HEK293 (cell line): ENCODE measurements around the gene DCUN1D2.

ENCODE experiments used
- BCL11A ChIP-seq: fragments of 450-650 bp; formaldehyde crosslinking; IDR thresholded peaks from 2 replicates; pipeline ENCODE4 v1.5.1; 2016; ENCODE audit warnings: low read depth, missing biosample characterization, missing genetic modification characterization
- GLIS1 ChIP-seq: fragments of 450-650 bp; formaldehyde crosslinking; IDR thresholded peaks from 2 replicates; pipeline ENCODE4 v1.5.1; 2016; ENCODE audit warnings: missing biosample characterization, missing genetic modification characterization
- GLIS2 ChIP-seq: fragments of 450-650 bp; formaldehyde crosslinking; IDR thresholded peaks from 2 replicates; pipeline ENCODE4 v1.5.1; 2016; ENCODE audit warnings: missing biosample characterization, missing genetic modification characterization
- KLF9 ChIP-seq: fragments of 450-650 bp; formaldehyde crosslinking; IDR thresholded peaks from 2 replicates; pipeline ENCODE4 v1.5.1; 2016; ENCODE audit warnings: missing biosample characterization, missing genetic modification characterization, low read depth
- OSR2 ChIP-seq: fragments of 450-650 bp; formaldehyde crosslinking; IDR thresholded peaks from 2 replicates; pipeline ENCODE4 v1.5.1; 2016; ENCODE audit warnings: missing biosample characterization, missing genetic modification characterization
- TSHZ1 ChIP-seq: fragments of 450-650 bp; formaldehyde crosslinking; IDR thresholded peaks from 2 replicates; pipeline ENCODE4 v1.5.1; 2016; ENCODE audit warnings: missing biosample characterization, missing genetic modification characterization, borderline replicate concordance
- ZBTB8A ChIP-seq: fragments of 450-650 bp; formaldehyde crosslinking; IDR thresholded peaks from 2 replicates; pipeline ENCODE4 v1.5.1; 2016; ENCODE audit warnings: missing biosample characterization, missing genetic modification characterization
- ZFP69B ChIP-seq: fragments of 450-650 bp; formaldehyde crosslinking; IDR thresholded peaks from 2 replicates; pipeline ENCODE4 v1.5.1; 2016; ENCODE audit warnings: missing biosample characterization, missing genetic modification characterization
- ZNF10 ChIP-seq: fragments of 450-650 bp; formaldehyde crosslinking; IDR thresholded peaks from 2 replicates; pipeline ENCODE4 v1.5.1; 2017; ENCODE audit warnings: missing biosample characterization, missing genetic modification characterization
- ZNF18 ChIP-seq: fragments of 450-650 bp; formaldehyde crosslinking; IDR thresholded peaks from 2 replicates; pipeline ENCODE4 v1.5.1; 2016; ENCODE audit warnings: missing biosample characterization, missing genetic modification characterization
- ZNF274 ChIP-seq, 2 experiments: fragments of 200-500 bp in 1 of 2; fragments of 450-650 bp in 1 of 2; sonication (Bioruptor generic) in 1 of 2; formaldehyde crosslinking in 1 of 2; IDR thresholded peaks; 2 replicates each; pipeline versions ENCODE4 v1.5.1 to v1.6.1; 2014 to 2016; ENCODE audit warnings: borderline replicate concordance in 1 of 2, inconsistent platforms in 1 of 2, low read length in 1 of 2, missing biosample characterization in 1 of 2, missing genetic modification characterization in 1 of 2
- ZNF302 ChIP-seq: fragments of 450-650 bp; formaldehyde crosslinking; IDR thresholded peaks from 2 replicates; pipeline ENCODE4 v1.5.1; 2016; ENCODE audit warnings: missing biosample characterization, missing genetic modification characterization, low read depth
- ZNF341 ChIP-seq: fragments of 450-650 bp; formaldehyde crosslinking; IDR thresholded peaks from 2 replicates; pipeline ENCODE4; 2016; ENCODE audit warnings: low read depth, missing biosample characterization, missing genetic modification characterization
- ZNF561 ChIP-seq: fragments of 450-650 bp; IDR thresholded peaks from 2 replicates; pipeline ENCODE4 v1.5.1; 2018; ENCODE audit warnings: missing biosample characterization, missing genetic modification characterization, borderline replicate concordance
- ZNF600 ChIP-seq: fragments of 450-650 bp; formaldehyde crosslinking; IDR thresholded peaks from 2 replicates; pipeline ENCODE4 v1.5.1; 2016; ENCODE audit warnings: missing biosample characterization, missing genetic modification characterization
- ZNF623 ChIP-seq: fragments of 450-650 bp; formaldehyde crosslinking; IDR thresholded peaks from 2 replicates; pipeline ENCODE4 v1.5.1; 2016; ENCODE audit warnings: missing biosample characterization, missing genetic modification characterization
- ZNF677 ChIP-seq: fragments of 450-650 bp; IDR thresholded peaks from 2 replicates; pipeline ENCODE4 v1.5.0; 2018; ENCODE audit warnings: missing biosample characterization, mild to moderate bottlenecking, missing genetic modification characterization, moderate library complexity
- ZNF785 ChIP-seq: fragments of 450-650 bp; formaldehyde crosslinking; IDR thresholded peaks from 2 replicates; pipeline ENCODE4 v1.5.1; 2016; ENCODE audit warnings: missing biosample characterization, missing genetic modification characterization
- ZSCAN30 ChIP-seq: fragments of 450-650 bp; IDR thresholded peaks from 2 replicates; pipeline ENCODE4 v1.5.1; 2018; ENCODE audit warnings: missing biosample characterization, mild to moderate bottlenecking, missing genetic modification characterization, moderate library complexity
- TF ChIP-seq, protein P1 (sequence below): fragments of 450-650 bp; formaldehyde crosslinking; IDR thresholded peaks from 2 replicates; pipeline ENCODE4 v1.5.1; 2016; ENCODE audit warnings: missing biosample characterization, missing genetic modification characterization
- TF ChIP-seq, protein P2 (sequence below): fragments of 450-650 bp; formaldehyde crosslinking; IDR thresholded peaks from 2 replicates; pipeline ENCODE4 v1.5.1; 2016; ENCODE audit warnings: missing biosample characterization, missing genetic modification characterization
- TF ChIP-seq, protein P3 (sequence below): fragments of 450-650 bp; formaldehyde crosslinking; IDR thresholded peaks from 2 replicates; pipeline ENCODE4 v1.5.1; 2016; ENCODE audit warnings: missing biosample characterization, missing genetic modification characterization
- TF ChIP-seq, protein P4 (sequence below): fragments of 450-650 bp; IDR thresholded peaks from 2 replicates; pipeline ENCODE4 v1.5.1; 2018; ENCODE audit warnings: missing biosample characterization, missing genetic modification characterization

Gene DCUN1D2

DNA sequence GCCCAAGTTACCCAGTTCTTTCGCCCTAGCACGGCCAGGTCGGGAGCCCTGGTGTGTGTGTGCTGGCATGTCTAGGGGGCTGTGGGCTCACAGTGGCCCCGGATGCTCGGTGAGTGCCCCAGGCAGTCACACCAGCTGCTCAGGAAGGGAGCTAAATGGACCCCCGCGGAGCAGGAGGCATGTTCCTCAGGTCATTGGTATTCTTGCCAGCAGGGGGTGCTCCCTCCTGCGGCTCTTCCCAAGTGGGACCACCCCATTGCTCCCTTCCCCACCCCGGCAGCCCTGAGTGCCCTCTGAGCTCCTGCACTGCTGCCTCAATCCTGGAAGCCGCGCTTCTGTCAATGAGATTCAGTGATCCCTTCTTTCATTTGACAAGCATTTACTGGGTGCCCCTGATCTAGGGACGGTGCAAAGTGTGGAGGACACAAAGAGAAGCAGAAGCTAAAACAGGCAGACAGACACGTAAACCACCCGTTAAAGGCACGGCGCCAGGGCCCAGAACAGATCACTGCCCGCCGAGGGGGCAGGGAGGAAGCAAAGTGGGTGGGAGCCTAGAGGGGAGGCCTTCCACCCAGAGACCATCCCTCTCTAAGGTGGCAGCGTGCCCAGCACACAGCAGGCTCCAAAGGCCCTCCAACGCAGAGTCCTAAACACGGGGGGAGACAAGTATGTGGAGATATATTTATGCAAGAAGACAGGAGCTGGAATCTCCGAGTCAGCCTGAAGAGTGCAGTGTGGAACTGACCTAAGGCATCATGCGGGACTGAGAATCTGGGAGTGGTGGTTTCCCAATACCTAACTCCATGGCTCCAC, 32.1 kb downstream of the DCUN1D2 start (continued):
- TF ChIP-seq, protein P1, sequence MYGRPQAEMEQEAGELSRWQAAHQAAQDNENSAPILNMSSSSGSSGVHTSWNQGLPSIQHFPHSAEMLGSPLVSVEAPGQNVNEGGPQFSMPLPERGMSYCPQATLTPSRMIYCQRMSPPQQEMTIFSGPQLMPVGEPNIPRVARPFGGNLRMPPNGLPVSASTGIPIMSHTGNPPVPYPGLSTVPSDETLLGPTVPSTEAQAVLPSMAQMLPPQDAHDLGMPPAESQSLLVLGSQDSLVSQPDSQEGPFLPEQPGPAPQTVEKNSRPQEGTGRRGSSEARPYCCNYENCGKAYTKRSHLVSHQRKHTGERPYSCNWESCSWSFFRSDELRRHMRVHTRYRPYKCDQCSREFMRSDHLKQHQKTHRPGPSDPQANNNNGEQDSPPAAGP (tag by site-specific recombination), result 0 out of 2 replicates have a peak, but pooled peaks have one; percentile 22
- TF ChIP-seq ZBTB8A (peak; percentile 51; the same call in 1 of the 2 replicates), ZNF341 (peak; percentile 87), TSHZ1 (tag by site-specific recombination) (no peak), OSR2 (tag by site-specific recombination) (peak; percentile 54), ZNF18 (tag by site-specific recombination) (0 out of 2 replicates have a peak, but pooled peaks have one; percentile 16), ZFP69B (0 out of 2 replicates have a peak, but pooled peaks have one; percentile 19), KLF9 (no peak), ZNF10 (tag by site-specific recombination) (no peak), BCL11A (tag by site-specific recombination) (no peak), ZSCAN30 (no peak), ZNF785 (tag by site-specific recombination) (no peak), ZNF274 (IDR thresholded peaks at IDR 0.05; ENCODE audit: low read length) (no peak), ZNF274 (tag by site-specific recombination; IDR thresholded peaks at IDR 0.05; ENCODE audit: borderline replicate concordance) (no peak), GLIS1 (tag by site-specific recombination) (peak; percentile 86), ZNF302 (tag by site-specific recombination) (no peak), ZNF623 (tag by site-specific recombination) (no peak), ZNF677 (tag by site-specific recombination) (no peak), ZNF561 (tag by site-specific recombination) (0 out of 2 replicates have a peak, but pooled peaks have one; percentile 44), ZNF600 (tag by site-specific recombination) (peak; percentile 94), GLIS2 (peak; percentile 53)
- TF ChIP-seq, protein P2, sequence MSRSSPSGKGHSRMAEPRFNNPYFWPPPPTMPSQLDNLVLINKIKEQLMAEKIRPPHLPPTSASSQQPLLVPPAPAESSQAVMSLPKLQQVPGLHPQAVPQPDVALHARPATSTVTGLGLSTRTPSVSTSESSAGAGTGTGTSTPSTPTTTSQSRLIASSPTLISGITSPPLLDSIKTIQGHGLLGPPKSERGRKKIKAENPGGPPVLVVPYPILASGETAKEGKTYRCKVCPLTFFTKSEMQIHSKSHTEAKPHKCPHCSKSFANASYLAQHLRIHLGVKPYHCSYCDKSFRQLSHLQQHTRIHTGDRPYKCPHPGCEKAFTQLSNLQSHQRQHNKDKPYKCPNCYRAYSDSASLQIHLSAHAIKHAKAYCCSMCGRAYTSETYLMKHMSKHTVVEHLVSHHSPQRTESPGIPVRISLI (tag by site-specific recombination), result no peak
- TF ChIP-seq, protein P3, sequence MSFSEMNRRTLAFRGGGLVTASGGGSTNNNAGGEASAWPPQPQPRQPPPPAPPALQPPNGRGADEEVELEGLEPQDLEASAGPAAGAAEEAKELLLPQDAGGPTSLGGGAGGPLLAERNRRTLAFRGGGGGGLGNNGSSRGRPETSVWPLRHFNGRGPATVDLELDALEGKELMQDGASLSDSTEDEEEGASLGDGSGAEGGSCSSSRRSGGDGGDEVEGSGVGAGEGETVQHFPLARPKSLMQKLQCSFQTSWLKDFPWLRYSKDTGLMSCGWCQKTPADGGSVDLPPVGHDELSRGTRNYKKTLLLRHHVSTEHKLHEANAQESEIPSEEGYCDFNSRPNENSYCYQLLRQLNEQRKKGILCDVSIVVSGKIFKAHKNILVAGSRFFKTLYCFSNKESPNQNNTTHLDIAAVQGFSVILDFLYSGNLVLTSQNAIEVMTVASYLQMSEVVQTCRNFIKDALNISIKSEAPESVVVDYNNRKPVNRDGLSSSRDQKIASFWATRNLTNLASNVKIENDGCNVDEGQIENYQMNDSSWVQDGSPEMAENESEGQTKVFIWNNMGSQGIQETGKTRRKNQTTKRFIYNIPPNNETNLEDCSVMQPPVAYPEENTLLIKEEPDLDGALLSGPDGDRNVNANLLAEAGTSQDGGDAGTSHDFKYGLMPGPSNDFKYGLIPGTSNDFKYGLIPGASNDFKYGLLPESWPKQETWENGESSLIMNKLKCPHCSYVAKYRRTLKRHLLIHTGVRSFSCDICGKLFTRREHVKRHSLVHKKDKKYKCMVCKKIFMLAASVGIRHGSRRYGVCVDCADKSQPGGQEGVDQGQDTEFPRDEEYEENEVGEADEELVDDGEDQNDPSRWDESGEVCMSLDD, result no peak
- TF ChIP-seq, protein P4, sequence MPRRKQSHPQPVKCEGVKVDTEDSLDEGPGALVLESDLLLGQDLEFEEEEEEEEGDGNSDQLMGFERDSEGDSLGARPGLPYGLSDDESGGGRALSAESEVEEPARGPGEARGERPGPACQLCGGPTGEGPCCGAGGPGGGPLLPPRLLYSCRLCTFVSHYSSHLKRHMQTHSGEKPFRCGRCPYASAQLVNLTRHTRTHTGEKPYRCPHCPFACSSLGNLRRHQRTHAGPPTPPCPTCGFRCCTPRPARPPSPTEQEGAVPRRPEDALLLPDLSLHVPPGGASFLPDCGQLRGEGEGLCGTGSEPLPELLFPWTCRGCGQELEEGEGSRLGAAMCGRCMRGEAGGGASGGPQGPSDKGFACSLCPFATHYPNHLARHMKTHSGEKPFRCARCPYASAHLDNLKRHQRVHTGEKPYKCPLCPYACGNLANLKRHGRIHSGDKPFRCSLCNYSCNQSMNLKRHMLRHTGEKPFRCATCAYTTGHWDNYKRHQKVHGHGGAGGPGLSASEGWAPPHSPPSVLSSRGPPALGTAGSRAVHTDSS, result no peak
